Activated T-helper 1 cell treated with Interleukin-2 at 50 U/mL for 16 hours (primary cell): Measurements from ENCODE around the gene FBXW7.

Source experiments
- DNase-seq: peaks from one replicate; pipeline ENCODE4 v3.0.0-alpha.2; 2020; ENCODE audit warnings: low read depth

The FBXW7 gene

DNA sequence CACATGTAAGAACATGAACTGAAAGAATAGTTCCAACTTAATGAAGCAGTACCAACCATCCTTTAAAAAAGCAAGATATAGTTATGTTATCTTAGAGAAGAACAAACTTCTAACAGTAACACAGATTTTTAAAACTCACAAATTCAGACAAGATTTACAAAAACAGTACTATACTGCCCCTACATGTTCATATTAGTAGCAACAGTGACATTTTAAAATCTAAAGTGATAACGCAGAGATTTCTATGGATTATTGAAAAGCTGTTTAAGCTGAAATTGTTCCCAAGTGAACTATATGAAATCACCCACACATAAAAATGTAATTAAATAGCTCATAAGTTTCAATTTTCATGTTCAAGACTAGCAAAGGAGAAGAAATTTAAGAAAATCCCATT is 166.0 kb downstream of the FBXW7 start:
- DNase-seq, result no peak

DNA sequence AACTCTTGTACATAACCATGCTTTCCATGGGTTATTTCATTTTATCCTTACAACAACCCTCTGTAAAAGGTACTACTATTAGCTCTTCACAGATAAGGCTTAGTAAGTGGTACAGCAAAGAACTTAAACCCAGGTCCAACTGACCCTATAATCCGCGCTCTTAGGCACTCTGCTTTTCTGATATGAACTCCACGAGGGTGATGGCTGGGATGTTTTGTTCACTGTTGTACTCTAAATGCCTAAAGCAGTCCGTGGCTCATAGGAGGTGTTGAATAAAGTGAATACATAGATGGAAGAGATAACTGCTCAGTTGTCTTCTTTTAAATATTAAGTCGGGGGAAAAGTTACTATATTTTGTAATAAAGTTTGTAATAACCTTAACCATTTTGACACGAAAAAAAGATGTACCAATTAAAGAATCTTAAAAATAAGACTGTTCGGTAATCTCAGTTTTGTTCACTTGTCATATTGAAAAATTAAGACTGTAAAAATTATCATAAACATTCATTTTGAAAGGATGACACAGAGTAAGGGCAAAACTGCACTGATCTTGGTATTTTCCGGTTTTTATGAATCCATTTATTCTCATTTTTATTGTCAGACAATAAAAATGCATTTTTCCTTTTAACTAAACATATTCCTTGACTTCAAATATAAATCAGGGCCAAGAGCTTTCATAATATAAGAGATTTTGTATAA is 166.5 kb downstream of the FBXW7 start:
- no peak for DNase-seq

DNA sequence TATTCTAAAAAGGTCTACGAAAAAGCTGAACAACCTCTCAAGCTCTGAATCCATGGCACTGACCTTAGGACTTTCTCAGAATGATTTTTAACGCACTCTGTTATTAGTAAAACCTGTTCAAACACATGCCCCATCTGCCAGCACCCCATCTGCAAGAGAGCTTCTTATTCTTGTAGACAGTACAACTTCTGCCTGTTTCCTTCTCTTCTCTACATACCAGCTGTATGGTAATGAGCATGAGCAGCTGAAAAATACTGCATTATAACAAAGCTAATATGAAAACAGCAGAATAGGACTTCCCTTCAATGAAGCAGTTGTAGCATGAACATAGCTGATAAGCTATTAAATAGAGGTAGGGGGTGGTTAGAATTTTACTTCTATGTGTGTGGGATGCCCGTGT is 167.9 kb downstream of the FBXW7 start:
- DNase-seq, result no peak

DNA sequence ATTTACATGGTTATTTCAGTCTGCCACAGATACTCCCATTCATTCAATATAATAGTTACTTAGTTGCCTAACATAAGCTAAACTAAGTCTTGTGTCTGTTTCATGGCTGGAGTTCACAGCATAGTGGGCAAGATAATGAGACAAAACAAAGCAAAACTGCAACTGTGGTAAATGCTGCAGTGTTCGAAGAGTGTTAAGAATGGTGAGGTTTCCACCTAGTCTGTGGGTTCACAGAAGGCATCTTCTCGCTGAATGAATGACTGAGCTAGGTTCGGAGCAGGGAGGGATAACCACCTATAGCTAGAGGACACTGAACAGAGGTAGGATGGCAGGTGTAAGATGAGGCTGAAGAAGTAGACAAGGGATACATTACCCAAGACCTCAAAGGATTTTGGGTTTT is 171.0 kb downstream of the FBXW7 start:
- DNase-seq, result no peak

DNA sequence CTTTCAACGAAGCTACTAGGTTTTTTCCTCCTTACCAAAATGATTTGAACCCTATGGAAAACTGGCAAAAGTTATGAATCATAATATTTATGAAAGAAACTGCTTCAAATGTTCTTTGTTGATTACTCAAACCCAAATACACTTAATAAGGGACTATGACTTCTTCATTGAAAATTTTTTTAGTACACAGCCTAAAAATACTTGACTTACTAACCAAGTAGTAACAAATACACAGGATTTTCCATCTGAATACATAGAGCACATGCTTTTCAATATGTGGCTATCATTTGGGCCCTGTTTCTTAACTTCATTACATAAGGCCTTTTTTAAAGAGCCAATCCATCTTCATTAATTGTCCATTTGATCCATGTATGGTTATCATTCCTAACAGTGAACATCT is 171.5 kb downstream of the FBXW7 start:
- no peak for DNase-seq

DNA sequence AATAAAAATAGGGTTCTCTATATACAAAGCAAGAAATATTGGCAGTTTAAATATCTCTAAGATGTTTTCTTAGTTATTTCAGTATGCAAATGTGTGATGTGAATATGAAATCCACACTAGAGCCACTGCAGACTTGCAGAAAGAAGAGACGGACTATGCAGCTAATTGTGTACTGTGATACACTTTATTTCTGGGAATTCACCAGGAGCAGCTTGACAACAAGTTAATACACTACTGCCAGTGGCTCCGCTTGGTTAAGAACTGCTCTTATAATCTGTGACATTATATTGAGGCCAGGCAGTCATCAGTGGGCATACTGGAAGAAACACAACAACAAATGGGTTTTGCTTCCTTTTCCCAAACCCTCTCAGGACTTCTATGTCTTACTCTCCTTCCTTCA is 172.0 kb downstream of the FBXW7 start:
- no peak for DNase-seq

DNA sequence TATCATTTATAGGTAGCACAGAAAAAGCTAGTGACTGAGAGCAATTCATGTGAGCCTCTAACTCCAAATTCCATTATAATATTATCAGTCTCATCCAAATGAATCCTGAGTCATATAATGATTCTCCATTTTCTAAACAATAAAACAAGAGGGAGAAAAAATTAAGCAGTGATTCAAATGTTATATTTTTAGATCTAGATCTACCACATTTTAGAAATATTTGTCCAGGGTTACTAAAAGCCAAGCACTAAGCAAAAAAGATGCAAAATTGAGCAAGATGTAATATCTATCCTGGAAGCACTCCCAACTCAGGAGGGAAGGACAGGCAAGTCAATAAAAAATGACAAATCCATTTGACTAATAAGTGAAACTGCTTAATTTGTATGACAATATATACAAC is 172.8 kb downstream of the FBXW7 start:
- DNase-seq, result no peak

DNA sequence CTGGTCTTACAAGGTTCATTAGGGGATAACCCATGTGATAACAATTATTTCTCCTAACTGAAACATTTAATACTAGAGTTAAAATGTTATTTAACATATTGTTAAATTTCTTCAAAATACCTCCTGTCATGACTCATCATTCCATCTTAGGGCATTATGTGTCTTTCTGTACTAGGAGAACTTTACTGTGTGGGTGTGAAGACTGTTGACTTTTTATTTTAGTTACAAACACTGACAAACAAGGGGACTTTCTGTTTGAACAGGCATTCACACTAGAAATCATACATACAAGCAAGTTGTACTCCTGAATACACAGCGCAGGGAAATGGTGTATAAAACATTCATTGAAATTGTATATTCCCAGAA is 175.9 kb downstream of the FBXW7 start:
- DNase-seq, result no peak

DNA sequence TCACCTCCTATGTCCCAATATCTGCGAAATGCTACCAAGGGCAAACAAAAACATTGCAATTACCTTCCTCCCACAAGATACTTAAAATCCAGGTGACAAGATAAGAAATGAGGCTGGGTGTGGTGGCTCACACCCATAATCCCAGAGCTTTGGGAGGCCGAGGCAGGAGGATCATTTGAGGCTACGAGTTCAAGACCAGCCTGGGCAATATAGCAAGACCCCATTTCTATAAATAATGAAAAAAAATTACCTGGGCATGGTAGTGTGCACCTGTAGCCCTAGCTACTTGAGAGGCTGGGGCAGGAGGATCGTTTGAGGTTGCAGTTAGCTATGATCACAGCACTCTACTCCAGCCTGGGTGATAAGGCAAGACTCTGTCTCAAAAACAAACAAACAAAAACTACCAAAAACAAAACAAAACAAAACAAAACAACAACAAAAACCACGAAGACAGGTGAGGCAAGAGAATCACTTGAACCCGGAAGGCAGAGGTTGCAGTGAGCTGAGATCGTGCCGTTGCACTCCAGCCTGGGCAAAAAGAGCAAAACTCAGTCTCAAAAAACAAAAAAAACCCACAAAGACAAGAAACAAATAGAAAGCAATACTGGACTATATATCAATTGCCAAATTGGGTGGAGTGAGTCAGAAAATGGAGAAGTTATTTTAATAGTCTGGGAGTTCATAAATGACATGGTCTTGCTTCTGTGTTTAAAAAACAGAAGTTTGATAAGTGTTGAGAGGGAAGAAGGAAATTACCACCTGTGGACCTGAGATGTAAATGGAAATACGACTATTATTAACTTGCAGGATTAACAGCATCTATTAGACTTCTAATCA is 176.5 kb downstream of the FBXW7 start:
- DNase-seq, result no peak

DNA sequence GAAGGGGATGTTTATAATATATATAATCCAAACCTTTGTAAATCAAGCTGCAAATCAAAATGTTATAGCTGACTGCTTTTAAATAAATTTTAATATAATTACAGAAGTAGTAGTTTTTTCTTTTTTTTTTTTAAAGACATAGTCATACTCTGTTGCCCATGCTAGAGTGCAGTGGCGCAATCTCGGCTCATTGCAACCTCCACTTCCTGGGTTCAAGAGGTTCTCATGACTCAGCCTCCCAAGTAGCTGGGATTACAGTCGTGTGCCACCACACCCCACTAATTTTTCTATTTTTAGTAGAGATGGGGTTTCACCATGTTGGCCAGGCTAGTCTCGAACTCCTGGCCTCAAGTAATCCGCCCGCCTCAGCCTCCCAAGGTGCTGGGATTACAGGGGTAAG is 178.7 kb downstream of the FBXW7 start:
- no peak for DNase-seq

DNA sequence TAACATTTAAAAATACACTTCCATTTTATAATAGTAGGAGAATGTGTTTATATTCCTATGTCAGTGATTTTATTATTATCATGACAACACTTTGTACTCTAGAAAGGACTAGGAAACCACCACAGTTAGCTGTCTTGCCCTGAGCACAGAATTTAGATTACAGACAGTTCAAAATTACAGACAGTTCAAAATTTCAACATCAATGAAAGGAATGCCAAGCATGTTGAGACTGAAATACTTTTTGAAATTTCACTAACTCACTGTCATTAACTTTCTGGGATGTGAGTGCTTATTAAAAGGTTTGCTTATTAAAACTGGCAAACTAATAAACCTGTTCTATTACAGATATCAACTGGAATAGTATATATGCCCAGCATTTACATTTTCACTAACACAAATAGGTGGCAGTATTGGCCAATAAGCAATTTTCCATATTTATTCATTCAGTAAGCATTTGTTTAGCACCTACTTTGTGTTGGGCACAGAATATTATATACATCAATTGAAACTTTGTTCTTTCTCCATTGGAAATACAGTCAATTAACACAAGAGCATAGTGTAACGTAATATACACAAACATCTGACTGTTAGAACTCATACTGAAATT is 179.4 kb downstream of the FBXW7 start:
- no peak for DNase-seq

DNA sequence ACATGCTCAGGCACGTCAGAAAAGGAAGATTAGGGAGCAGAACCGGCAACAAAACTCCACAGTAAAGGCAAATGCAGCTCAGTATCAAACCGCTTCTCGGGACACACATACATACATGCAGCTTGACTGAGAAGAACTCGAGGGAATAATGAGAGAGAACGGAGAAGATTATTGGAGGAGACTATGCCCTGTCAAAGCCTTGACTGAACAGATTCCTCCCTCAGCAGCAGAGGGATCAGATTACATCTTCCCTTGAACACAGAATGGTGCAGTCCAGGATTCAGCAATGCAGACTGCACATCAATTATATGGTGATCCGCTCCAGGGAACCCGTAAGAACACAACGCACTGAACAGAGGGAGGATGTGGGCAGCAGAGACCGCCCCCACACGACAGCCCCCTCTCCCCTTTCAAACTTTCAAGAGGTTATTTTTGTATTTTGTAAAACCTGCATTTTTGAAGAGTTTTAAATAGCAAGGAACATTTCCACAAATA is 183.2 kb downstream of the FBXW7 start:
- DNase-seq, result no peak

DNA sequence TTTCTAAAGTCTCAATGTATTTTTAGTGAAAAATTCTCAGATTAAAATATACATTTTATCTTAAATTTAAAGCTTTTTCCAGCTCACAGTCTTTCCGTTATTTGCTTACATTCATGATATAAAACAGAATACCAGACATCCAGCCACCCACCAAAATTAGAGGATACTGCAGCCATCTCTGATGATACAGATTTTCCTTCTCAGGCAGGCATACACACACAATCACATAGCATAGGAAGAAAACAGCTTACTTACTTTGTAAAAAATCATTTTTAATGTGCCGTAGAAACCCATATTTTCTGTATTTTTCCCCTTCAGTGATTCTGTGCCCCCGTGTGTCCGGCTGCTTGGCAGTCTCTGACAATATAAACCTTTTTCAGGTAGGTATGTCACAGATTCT is 183.7 kb downstream of the FBXW7 start:
- DNase-seq, result no peak

DNA sequence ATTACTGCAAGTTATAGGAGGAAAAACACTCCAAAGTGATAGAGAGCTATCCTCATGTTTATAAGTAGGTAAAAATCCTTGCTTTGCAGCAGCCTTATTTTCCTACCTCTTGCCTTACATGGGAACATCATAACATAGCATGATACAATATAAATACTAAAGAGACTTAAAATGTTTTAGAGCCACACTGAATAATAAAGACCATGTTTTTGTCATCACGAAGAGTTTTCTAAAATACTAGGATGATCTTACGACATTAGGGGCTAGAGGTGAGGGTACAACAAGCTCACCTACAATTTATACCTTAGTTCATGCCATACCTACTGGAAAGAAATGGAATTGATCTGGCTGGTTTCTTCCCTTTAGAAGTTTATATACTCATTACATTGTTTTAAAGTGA is 184.8 kb downstream of the FBXW7 start:
- DNase-seq, result no peak

DNA sequence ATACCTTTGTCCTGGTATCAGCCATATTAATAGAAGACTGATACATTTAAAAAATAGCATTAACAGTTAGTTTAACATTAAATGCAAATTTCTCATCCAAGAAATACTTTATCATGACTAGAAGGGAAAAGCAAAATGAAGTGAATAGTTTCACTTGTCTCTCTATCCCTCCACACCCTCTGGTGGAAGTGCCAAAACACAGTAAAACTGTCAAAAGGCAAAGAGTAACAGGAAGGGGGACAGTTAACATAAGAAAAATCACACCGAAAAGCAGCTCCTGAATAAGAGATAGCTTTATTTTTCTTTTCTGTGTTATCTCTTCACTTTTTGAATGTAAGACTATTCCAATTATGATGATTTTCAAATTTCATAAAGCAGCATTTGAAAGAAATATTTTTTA is 187.2 kb downstream of the FBXW7 start:
- no peak for DNase-seq

DNA sequence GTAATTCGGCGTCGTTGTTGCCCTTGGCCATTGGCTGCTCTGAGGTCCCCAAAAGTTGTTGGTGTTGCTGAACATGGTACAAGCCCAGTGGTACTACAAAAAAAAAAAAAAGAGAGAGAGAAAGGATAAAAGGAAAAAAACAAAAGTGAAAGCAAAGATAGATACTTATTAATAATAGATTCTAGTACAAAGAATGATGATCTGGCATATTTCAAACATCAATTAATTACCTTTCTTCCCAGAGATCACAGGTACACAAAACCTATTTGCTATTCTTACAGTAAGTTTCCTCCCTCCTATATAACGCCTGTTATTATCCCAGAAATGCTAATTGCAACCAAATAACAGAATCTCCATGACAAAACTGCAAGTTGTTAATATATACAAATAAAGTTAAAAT is 188.9 kb downstream of the FBXW7 start:
- DNase-seq, result no peak

DNA sequence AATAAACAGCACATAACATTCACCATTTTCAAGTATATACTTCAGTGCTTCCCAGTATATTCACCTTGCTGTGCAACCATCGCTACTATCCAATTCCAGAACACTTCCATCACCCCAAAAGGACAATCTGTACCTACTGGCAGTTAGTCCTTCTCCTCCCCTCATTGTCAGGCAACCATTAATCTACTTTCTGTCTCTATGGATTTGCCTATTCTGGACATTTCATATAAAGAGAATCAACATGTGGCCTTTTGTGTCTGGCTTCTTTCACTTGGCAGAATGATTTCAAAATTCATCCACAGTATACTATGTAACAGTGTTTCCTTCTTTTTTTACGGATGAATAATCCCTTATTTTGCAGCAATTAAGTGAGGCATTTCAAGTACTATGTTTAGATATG is 189.4 kb downstream of the FBXW7 start:
- DNase-seq, result no peak

DNA sequence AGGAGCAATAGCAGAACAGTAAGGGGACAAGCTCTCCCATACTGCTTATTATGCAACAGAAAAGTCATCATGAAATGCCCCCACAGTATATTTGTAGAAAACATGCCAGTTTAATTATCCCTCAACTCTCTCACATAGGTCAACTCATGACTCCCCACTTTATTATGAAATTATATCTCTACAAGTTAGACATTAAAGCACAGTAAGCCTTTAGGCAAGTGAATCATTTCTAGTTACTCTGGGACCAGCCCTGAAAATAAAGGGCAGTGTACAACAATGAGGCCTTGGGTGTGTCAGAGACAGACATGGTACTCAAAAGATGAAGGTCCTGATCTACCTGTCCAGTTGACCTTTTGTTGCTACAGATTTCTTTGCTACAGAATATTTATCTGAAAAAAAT is 191.9 kb downstream of the FBXW7 start:
- DNase-seq, result no peak

DNA sequence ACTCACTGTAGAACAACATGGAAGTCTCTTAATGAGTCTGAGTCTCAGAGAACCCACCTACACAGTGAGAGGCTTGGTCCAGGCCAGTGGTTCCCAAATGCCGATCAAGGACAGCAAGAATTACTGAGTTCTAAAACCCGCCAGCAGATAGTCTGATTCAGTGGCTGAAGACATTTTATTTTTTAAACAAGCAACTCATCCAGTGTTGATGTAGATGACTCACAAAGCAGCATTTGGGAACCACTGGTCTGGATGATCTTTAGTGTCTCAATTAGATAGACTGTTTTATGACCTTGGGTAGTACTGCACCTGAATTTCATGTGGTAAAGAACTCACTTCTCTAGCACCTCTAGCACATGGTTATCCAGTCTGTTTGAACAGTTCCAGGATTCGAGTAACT is 193.6 kb downstream of the FBXW7 start:
- DNase-seq, result no peak

DNA sequence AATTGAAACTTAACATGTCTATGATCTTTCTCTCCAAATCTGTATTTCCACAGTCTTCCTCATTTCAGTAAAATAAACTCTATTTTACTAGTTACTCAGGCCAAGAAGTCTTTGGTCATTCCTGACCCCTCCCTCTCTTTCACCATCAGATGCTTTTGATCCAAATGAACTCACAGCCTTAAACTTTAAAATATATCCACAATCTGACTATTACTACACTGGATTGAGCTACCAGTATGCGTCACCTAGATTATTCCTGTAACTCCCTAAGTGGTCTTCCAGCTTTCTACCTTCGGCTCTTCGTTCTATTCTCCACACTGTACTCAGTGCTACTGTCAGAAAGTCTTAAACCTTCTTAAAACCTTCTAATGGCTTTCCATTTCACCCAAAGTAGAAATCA is 195.1 kb downstream of the FBXW7 start:
- no peak for DNase-seq

DNA sequence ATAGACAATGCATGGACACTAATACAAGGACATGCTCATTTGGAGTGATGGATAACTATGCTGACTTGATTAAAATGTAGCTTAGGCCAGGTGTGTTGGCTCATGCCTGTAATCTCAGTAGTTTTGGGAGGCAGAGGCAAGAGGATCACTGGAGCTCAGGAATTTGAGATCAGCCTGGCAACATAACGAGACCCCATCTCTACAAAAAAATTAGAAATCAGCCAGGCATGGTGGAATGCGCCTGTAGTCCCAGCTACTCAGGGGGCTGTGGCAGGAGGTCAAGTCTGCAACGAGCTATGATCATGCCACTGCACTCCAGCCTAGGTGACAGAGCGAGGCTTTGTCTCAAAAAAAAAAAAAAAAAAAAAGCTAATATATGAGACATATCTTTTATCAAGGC is 196.3 kb downstream of the FBXW7 start:
- no peak for DNase-seq

DNA sequence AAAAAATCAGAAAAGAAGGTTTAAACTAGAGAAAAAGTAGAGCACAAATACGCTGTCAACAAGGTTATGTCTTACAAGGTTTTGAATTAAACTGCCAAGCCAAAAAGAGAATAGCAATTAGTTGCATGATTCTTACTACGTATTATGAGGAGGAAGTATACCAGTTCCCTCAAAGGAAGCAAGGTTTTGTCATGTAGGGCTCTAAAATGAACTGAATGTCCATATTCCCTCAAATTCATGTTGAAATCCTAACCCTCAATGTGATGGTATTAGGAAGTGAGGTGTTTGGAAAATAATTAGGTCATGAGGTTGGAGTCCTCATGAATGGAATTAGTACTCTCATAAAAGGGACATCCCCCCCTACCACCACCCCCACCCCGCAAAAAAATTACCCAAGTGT is 201.0 kb downstream of the FBXW7 start:
- DNase-seq, result no peak

DNA sequence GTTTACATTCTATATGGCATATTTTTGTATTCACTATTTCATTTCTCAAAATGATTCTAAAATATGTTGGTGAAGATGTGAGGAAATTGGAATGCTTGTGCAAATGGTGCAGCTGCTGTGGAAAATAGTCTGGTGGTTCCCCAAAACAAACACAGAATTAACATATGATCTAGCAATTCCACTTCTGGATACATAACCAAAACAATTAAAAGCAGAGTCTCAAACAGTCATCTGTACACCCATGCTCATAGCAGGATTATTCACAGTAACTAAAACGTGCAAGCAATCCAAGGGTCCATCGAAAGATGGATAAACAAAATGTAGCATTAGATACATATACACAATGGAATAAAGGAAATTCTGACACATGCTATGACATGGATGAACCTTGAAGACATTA is 204.8 kb downstream of the FBXW7 start:
- no peak for DNase-seq
